ENCODE data around the gene RFX4.

GRCh38 chr12:106680280-106680679, 97.5 kb downstream of the RFX4 start:
- TF ChIP-seq POLR2A (IDR thresholded peaks at IDR 0.05; ENCODE audit: low read length) (no peak), GATA1 (IDR thresholded peaks at IDR 0.05; ENCODE audit: low read depth, low read length) (no peak)

Measured in erythroblast (primary cell).